ENCODE data around the gene ACSF3.

ACSF3 gene

GRCh38 chr16:89093602-89094251 is at the start of gene ACSF3:
Gene ACSF3 (plus strand): TSS chr16:89093852. CDS start chr16:89100682, 6,830 bp downstream.
- DNase-seq: peak in 12 of 14 donors; percentile 11 to 78 (median 22)

- no peak for DNase-seq
These were observed 49.1 kb upstream of the ACSF3 start for GRCh38 chr16:89044418-89045180.

GRCh38 chr16:89045181-89045815 is 48.4 kb upstream of the ACSF3 start:
- no peak for DNase-seq

GRCh38 chr16:89045881-89046280 is 47.8 kb upstream of the ACSF3 start:
- no peak for DNase-seq

- DNase-seq: no peak
These were observed 47.2 kb upstream of the ACSF3 start for GRCh38 chr16:89046491-89046890.

- DNase-seq: no peak
These were observed 46.1 kb upstream of the ACSF3 start for GRCh38 chr16:89047331-89048089.

GRCh38 chr16:89048090-89048725 is 45.4 kb upstream of the ACSF3 start:
- DNase-seq: no peak

- DNase-seq: no peak
These were observed 44.7 kb upstream of the ACSF3 start for GRCh38 chr16:89048871-89049422.

- peak in 2 of 14 donors; percentile 10 to 20 for DNase-seq
These were observed 44.1 kb upstream of the ACSF3 start for GRCh38 chr16:89049484-89050118.

GRCh38 chr16:89050119-89050867 is 43.4 kb upstream of the ACSF3 start:
- DNase-seq: no peak

GRCh38 chr16:89050868-89051311 is 42.8 kb upstream of the ACSF3 start:
- no peak for DNase-seq

GRCh38 chr16:89051521-89052166 is 42.0 kb upstream of the ACSF3 start:
- DNase-seq: peak in 3 of 14 donors; percentile 3 to 20 (median 13)

- peak in 1 of 14 donors; percentile 24 for DNase-seq
These were observed 41.3 kb upstream of the ACSF3 start for GRCh38 chr16:89052191-89052889.

GRCh38 chr16:89052890-89053724 is 40.5 kb upstream of the ACSF3 start:
- peak in 7 of 14 donors; percentile 18 to 88 (median 25) for DNase-seq

- DNase-seq: no peak
These were observed 40.0 kb upstream of the ACSF3 start for GRCh38 chr16:89053725-89054029.

- no peak for DNase-seq
These were observed 39.4 kb upstream of the ACSF3 start for GRCh38 chr16:89054261-89054661.

GRCh38 chr16:89054714-89055113 is 38.9 kb upstream of the ACSF3 start:
- no peak for DNase-seq

GRCh38 chr16:89055313-89055712 is 38.3 kb upstream of the ACSF3 start:
- no peak for DNase-seq
